Measurements from ENCODE around the gene DDAH1.

Gene DDAH1

DNA sequence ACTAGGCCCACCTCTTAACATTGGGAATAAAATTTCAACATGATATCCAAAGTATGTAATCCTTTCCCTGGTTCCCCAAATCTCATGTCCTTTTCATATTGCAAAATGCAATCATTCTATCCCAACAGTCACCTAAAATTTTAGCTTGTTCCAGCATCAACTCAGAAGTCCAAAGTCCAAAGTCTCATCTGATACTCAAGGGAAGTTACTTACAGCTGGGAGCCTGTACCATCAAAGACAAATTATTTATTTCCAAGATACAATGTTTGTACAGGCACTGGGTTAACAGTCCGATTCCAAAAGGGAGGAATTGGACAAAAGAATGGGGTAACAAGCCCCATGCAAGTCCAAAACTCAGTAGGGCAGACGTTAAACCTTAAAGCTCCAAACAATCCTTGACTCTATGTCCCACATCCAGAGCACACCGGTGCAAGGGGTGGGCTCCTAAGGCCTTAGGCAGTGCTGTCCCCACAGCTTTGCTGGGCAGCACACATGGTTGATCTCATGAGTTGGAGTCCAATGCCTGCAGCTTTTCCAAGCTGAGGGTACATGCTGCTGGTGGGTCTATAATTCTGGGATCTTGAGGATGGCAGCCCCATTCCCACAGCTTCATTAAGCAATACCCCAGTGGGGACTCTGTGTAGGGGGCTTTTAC is 78.8 kb downstream of the DDAH1 start:
- no peak for DNase-seq

DNA sequence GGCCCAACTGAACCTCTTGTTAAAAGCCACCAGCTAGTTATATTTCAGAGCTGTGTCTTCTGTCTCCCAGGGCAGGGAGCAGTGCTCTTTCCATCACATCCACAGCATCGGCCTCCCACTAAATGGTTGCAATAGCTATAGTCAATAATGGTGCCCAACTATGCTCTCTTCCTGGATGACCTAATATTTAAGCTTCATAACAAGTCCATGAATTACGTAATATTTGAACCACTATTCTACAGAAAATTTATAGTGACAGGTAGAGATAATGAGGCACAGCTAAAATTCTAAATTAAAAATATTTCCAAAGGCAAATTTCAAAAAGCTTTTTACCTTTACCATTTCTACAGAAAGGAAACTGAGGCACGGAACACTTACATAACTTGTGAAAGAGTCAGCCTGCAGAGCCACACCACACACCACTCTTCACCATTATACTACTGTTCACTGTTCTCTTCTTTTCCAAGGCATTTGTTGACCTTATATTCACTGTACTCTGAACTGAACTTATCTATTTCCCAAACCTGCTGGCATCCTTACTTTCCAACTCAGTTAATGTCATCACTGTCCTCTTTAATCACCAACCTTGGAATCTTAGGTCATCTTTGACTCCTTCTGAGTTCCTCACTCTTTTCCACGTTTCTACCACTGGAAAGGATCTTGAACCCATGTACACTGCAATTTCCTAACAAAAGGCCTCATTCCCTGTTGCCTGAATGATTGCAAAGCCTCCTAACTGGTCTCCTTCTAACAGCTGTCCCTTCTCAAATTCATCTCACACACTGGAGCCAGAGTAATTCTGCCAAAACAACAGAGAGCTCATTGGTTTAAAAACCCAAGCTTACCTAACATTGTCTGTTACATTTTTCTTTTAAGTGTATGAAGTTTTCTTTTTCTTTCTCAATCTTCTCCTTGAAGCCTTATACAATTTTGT is 85.5 kb downstream of the DDAH1 start:
- DNase-seq: no peak

GRCh38 chr1:85378534-85378933 is 86.4 kb downstream of the DDAH1 start:
- no peak for DNase-seq

DNA sequence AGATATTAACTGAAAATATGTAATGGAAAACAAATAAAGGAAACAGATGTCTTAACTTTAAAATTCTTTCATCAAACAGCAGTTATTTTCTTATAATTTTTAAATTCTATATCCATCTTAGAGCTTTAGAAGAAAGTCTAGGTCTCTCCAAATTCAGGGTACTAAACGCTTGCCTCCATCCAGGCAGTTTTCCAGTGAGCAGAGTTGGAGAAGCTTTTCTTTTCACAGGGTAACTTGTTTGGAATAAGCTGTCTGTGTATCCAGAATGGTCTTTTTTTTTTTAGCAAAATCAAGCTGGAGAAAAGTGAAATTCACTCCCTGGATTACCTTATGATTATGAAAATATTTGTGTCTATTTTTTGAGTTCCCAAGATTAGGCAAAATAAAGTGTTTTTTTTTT is 88.6 kb downstream of the DDAH1 start:
- DNase-seq: peak in 1 of 2 donors; percentile 30

GRCh38 chr1:85375493-85375892 is 89.5 kb downstream of the DDAH1 start:
- no peak for DNase-seq

GRCh38 chr1:85374160-85374559 is 90.8 kb downstream of the DDAH1 start:
- DNase-seq: no peak

DNA sequence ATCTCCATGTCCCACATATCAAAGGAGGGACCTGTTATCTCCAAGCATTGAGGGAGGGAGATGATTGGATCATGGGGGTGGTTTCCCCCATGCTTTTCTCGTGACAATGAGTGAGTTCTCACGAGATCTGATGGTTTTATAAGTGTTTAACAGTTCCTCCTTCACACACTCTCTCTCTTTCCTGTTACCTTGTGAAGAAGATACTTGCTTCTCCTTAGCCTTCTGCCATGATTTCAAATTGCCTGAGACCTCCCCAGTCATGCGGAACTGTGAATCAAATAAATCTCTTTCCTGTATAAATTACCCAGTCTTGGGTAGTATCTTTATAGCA is 91.6 kb downstream of the DDAH1 start:
- no peak for DNase-seq

DNA sequence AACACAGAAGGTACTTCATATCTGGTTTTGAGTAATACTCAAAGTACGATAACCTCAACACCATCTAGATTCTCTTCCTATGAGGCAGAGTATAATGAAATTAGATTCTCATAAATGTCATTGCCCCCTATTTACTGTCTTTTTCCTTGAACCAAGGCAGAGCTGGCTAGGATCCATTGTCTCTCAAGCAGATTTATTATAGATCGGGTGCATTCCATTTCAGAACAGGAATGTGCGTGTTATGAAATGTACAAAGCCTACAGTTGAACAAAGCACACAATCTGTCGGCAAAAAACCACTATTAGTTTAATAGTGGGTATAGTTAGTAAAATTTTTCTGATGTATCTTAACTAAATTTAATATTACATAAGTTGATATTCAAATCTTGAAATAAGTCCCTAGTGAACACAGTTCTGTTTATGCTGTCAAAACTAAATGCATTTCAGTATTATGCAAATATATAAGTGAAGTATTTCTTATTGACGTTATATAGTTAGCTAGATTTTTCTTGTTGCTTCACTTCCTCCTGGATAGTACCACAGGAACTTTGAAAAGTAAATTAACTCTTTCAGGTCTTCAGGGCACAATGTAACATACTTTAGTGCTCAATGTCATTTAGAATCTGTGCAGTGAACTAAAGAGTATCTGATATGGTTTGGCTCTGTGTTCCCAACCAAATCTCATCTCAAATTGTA is 92.1 kb downstream of the DDAH1 start:
- no peak for DNase-seq

DNA sequence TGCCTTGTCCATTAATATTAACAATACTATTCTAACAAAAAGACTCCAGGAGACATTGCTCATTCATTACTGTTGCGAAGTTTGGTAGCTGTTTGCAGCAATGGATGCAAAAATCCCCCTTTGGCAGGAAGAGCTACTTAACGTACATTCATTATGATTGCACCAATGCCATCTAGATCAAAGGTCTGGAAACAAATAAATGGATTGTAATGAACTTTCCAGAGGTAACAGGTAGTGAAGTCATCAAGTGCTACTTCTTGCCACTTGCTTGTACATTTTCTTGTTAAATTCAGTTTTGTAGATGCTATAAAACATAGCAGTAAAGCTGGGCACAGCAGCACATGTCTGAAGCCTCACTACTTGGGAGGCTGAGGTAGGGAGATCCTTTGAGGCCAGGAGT is 93.9 kb downstream of the DDAH1 start:
- no peak for DNase-seq

DNA sequence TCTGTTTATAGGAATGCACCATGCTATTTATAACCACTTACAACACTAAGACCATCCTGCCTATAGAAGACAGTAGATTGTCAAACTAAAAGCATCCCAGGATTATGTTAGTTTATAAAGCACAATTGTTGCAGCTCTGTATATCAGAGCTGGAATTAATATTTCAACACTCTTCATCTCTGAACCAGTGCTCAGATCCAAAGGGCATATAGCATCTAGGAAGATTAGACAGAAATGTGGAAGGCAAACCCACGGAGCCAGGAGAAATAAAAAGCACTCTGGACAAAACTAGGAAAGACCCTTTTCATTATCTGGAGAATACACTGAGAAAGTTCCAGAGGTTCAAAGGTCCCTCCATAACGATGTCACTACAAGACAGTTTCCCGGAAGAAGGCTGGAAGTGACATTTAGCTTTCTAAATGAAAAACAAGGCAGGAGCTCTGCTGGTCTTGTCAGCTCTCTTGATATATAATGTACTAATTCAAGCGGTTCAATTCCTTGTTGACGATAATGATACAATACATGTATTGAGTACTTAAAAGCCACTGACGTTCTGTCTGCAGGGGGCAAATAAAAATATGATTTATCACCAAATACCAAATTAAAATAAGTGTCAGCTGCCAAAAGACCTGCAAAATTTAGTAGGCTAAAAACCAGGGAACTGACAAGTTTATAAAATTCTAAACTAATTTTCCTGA is 96.7 kb downstream of the DDAH1 start:
- no peak for DNase-seq

DNA sequence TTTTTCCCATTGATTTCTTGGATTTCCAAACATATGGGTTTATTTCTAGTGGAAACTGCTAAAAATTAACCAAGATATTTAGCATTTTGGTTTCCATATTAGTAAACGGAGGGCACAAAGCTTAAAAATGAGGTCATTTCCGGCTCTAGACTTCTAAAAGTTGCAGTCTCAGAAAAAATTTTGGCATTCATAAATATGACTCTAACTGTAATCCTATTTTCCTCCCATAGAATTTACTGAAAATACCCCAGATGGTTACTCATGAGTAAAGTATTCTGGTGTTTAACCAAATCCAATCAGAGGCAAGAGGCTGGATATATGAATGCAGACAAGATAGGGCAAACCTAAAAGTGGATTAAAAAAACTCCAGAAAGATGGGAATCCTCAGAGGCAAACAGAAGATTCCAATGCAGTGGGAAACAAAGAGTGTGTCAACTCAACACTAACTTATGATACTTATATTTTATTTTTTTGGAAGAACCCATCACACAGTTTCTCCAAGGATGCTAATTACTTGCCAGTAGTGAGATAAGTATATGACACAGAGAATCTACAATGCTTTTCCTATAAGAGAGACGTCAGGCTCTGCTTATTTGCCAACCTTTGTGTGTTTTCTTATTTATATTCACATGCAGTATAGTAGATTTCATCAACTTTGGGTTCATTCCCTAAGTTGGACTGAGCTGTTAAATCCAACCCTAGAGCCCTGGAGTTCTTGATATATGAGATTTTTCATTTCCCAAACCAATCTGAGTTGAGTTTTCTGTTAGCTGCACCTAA is 98.4 kb downstream of the DDAH1 start:
- no peak for DNase-seq

DNA sequence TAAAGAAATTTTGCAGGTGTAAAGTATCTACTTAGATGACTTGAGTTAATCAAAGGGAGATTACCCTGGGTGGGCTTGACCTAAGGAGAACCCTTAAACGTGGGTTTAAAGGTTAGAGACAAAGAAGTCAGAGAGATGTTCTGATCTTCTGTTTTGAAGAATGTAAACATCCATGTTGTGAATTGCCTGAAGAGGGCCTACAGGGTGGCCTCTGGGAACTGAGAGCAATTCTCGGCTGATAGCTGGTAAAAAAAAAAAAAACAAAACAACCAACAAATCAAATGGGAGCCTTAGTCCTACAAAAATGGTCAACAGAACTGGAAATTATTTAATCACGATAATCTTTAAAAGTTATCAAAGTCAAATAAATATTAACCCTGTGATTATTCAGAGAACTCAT is 99.1 kb downstream of the DDAH1 start:
- no peak for DNase-seq

DNA sequence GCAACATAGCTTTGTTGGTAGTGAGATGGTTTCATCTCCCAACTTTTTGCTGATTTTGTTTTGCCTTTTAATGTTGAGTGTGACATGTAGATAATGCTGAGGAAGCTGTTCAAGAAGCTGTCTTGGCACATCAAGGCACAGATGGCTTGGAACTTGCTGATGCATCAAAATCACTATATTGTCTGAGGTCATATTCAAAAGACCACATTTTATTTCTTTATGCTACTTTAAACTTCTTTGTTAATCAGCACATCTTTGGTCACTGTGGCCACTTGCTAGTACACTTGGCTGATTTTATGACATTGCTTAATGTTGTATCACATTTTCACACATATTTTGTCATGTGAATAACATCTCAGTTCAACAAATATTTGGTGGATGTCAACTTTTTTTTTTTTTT is 101.4 kb downstream of the DDAH1 start:
- no peak for DNase-seq

GRCh38 chr1:85363092-85363491 is 101.9 kb downstream of the DDAH1 start:
- DNase-seq: no peak

GRCh38 chr1:85361606-85362296 is 103.2 kb downstream of the DDAH1 start:
- DNase-seq: no peak

DNA sequence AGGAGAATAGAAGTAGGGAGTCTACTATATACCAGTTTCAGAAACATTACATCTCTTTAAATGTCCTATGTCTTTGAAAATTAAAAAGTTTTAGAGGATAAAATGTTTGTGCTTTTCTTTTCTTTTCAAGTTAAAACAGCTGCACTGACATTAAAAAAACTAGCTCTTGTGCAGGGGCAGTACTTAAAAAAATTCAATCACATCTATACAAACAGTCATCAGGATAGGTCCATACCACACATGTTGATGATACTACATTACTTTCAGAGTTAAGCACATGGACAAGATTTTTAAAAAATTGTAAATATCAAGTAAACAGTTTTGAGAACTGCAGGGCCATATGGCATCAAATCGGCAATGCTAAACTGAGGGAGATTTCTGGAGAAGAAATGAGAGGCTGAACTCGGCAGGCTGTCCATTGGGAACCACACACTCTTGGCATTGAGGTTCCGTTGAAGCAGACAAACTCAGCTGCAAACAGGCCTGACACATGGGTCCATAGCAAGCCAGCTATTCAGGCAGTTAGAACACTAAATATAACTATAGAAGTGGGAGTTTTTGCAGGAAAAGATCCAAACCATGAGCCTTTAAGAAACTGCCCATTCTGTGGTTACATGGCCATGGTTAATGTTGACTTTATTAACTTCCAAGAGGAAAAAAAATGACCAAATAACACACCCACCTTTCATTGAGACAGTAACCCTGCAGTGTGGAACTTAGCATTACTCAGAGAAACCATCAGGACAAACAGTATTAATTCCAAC is 104.0 kb downstream of the DDAH1 start:
- no peak for DNase-seq

GRCh38 chr1:85359874-85360721 is 104.9 kb downstream of the DDAH1 start:
- DNase-seq: no peak

DNA sequence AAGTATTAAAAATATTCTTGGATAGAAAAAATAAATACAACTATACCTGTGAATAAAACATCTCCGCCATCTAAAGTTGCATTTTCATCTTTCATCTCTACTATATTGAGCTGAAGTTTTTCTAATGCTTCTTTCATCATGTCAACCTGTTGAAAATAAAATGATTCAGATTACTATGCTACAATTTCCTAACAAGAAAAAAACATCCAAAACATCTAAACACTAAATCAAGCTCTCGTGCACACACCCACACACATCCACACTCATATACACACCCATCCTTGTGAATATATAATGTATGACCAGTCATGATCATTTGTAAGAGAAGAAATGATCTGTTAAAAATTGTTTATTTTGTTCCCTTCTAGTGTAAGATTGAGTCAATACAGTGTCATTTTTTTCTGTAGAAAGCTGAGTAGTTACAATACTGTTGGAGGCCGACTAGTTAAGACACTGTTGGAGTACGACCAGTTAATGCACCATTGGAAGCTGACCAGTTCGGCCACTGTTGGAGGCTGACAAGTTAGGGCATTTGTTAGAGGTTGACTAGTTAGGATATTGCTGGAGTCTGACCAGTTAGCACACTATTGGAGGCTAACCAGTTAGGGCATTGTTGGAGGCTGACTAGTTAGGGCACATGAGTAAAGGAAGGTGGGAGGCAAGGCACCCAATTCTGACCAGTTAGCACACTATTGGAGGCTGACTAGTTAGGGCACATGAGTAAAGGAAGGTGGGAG is 106.1 kb downstream of the DDAH1 start:
- no peak for DNase-seq

DNA sequence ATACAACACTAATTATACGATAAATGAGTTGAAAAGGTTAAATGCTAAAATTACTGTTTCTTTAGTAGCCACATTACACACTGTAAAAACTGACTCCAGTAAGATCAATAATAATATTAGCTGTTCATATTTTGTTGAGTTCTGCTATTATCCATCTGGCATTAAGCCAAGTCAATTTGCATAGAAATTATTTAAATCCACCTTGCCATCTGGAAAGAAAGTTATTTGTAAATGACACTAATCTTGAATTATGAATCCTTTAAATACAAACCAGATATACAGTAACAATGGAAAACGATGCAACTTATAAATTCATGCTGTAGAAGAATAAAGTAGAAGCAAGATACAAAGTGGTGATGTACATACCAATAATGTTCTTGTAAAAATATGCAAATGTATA is 107.1 kb downstream of the DDAH1 start:
- no peak for DNase-seq

Measured in hippocampal formation (tissue), 2 donors.